PC-9 (cell line): ENCODE data around the gene PARD6B. TPM values are rescaled to one million over a fixed set of nuclear protein-coding genes. Genes with fewer than 3 reads are reported as not detected.

ENCODE experiments used
- BruUV-seq: library from RNA; stranded (reverse); fragments of 400-500 nt; replicated peaks from 2 replicates; lab custom pipeline; 2021; lab: Mats Ljungman, UMichigan
- CTCF ChIA-PET: fragments of 300-600 bp; sonication (Branson Sonifier 250); formaldehyde crosslinking; loops from one replicate; lab custom pipeline; 2022; ENCODE audit warnings: antibody characterized with exemption; lab: Charles Lee
- POLR2A ChIA-PET: fragments of 300-600 bp; sonication (Branson Sonifier 250); formaldehyde crosslinking; loops from one replicate; lab custom pipeline; 2022; ENCODE audit warnings: antibody characterized with exemption; ENCODE audit not compliant: unreplicated experiment; lab: Charles Lee
- DNase-seq, 2 experiments: peaks; one replicate each; pipeline versions ENCODE4 v3.0.0 to v3.0.0-alpha.2; 2015 to 2022; ENCODE audit warnings: mixed read lengths in 1 of 2
- H2AFZ ChIP-seq: fragments of 200-600 bp; sonication (generic); 2 replicates; pipeline ENCODE4 v1.8.1; 2017; ENCODE audit warnings: antibody characterized with exemption
- H3F3A ChIP-seq: fragments of 200-600 bp; sonication (generic); 2 replicates; pipeline ENCODE4 v1.8.1; 2017; ENCODE audit warnings: antibody characterized with exemption, mild to moderate bottlenecking, low read depth; ENCODE audit not compliant: insufficient read depth
- H3K27ac ChIP-seq: fragments of 200-600 bp; sonication (generic); 2 replicates; pipeline ENCODE4 v1.6.1; 2016; ENCODE audit warnings: mixed run types
- H3K27me3 ChIP-seq: fragments of 200-600 bp; sonication (generic); 2 replicates; pipeline ENCODE4 v1.6.1; 2016; ENCODE audit warnings: low read depth, mixed run types; ENCODE audit not compliant: insufficient read depth
- H3K36me3 ChIP-seq: fragments of 200-600 bp; sonication (generic); 2 replicates; pipeline ENCODE4 v1.6.1; 2016; ENCODE audit warnings: low read depth, mixed run types
- H3K4me1 ChIP-seq: fragments of 200-600 bp; sonication (generic); replicated peaks from 2 replicates; pipeline ENCODE4 v1.6.1; 2016; ENCODE audit warnings: mixed run types; ENCODE audit not compliant: insufficient read depth
- H3K4me2 ChIP-seq: fragments of 200-600 bp; sonication (generic); 2 replicates; pipeline ENCODE4 v1.6.1; 2017; ENCODE audit warnings: mixed run types
- H3K4me3 ChIP-seq: fragments of 200-600 bp; sonication (generic); 2 replicates; pipeline ENCODE4 v1.6.1; 2016; ENCODE audit warnings: mixed run types
- H3K79me2 ChIP-seq: fragments of 200-600 bp; sonication (generic); 2 replicates; pipeline ENCODE4 v1.6.1; 2017; ENCODE audit warnings: low read depth, mixed run types
- H3K9me2 ChIP-seq: fragments of 200-600 bp; sonication (generic); 2 replicates; pipeline ENCODE4 v1.8.1; 2017; ENCODE audit warnings: mild to moderate bottlenecking; ENCODE audit not compliant: insufficient read depth
- H3K9me3 ChIP-seq: fragments of 200-600 bp; sonication (generic); 2 replicates; pipeline ENCODE4 v1.8.1; 2016; ENCODE audit warnings: low read depth; ENCODE audit not compliant: insufficient read depth
- H4K20me1 ChIP-seq: fragments of 200-600 bp; sonication (generic); 2 replicates; pipeline ENCODE4 v1.8.1; 2017; ENCODE audit not compliant: insufficient read depth
- CTCF ChIP-seq: fragments of 200-600 bp; sonication (generic); conservative IDR thresholded peaks from 2 replicates; pipeline ENCODE4 v1.6.1; 2017; ENCODE audit warnings: mixed run types, antibody characterized with exemption, mild to moderate bottlenecking, moderate library complexity
- EZH2 ChIP-seq: fragments of 200-600 bp; sonication (generic); IDR thresholded peaks from 2 replicates; pipeline ENCODE4 v1.8.0; 2017; ENCODE audit warnings: antibody characterized with exemption, low read depth
- intact Hi-C: fragments of 100-400 bp; cut with micrococcal nuclease; formaldehyde crosslinking; loops from one replicate; pipeline ENCODE4 v1.10.0; 2022; ENCODE audit not compliant: unreplicated experiment
- total RNA-seq: library from RNA; stranded (reverse); gene quantifications from 2 replicates; pipeline ENCODE4 v1.2.3, GENCODE V29; 2021

Gene PARD6B
- total RNA-seq, 1 experiment from 2014 or later: 52.2 TPM

DNA sequence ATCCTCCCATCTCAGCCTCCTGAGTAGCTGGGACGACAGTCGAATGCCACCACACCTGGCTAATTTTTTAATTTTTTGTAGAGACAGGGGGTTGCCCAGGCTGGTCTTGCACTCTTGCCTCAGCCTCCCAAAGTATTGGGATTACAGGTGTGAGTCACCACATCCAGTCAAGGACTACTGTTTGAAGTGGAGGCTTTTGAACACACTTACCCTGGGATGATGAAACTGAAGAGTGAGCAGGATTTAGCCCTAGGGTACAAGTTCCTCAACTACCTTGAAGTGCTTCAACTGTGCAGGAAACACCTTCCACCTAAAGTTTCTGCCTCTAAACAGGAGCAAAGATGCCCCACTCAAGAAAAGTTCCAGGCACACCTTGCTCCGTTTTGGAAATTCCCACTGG, 15.7 kb upstream of the PARD6B start:
- peaks cover 72% of the 10 kb centered on the region for H3K4me1 ChIP-seq
- CTCF ChIA-PET: interaction anchor here (0.7 kb wide), 1 partner anchor 593 kb away, joined by 11 read pairs; no protein-coding TSS in a partner anchor
- TF ChIP-seq CTCF (no peak), EZH2 (no peak)
- H3K27ac ChIP-seq: peak overlapping the region; percentile 52
- no peaks in the 10 kb centered on the region for H3K36me3 ChIP-seq
- no peaks in the 10 kb centered on the region for H3K27me3 ChIP-seq
- H3K9me2 ChIP-seq: no peaks in the 10 kb centered on the region
- intact Hi-C loops: loop anchor here (10.0 kb wide), 1 partner anchor 49 kb away; no protein-coding TSS in a partner anchor
- H3K4me3 ChIP-seq: no peak overlapping the region
- peaks cover 46% of the 10 kb centered on the region for H3F3A ChIP-seq
- DNase-seq: peak in 1 of 2 experiments; percentile 89
- POLR2A ChIA-PET: no interaction called here
- H3K79me2 ChIP-seq: no peaks in the 10 kb centered on the region
- H2AFZ ChIP-seq: no peak overlapping the region
- no peaks in the 10 kb centered on the region for H3K9me3 ChIP-seq
- H4K20me1 ChIP-seq: no peaks in the 10 kb centered on the region
- peak overlapping the region; percentile 23 for H3K4me2 ChIP-seq
- BruUV-seq: no TSS peak

GRCh38 chr20:50716518-50716917, 14.9 kb upstream of the PARD6B start:
- TF ChIP-seq CTCF (no peak), EZH2 (no peak)
- Histone ChIP-seq H3K27me3 (no peaks in the 10 kb centered on the region), H2AFZ (no peak overlapping the region), H3K9me3 (no peaks in the 10 kb centered on the region), H3K4me3 (no peak overlapping the region), H3K4me1 (peaks cover 64% of the 10 kb centered on the region), H3K27ac (no peak overlapping the region; the same call in 1 of the 2 replicates), H3F3A (peaks cover 46% of the 10 kb centered on the region), H3K4me2 (no peak overlapping the region), H3K36me3 (no peaks in the 10 kb centered on the region), H4K20me1 (no peaks in the 10 kb centered on the region), H3K79me2 (no peaks in the 10 kb centered on the region), H3K9me2 (no peaks in the 10 kb centered on the region)
- no TSS peak for BruUV-seq
- DNase-seq: no peak
- CTCF ChIA-PET: interaction anchor here (1.4 kb wide), 1 partner anchor 11 kb away, joined by 3 read pairs; no protein-coding TSS in a partner anchor
- POLR2A ChIA-PET: no interaction called here
- intact Hi-C loops: loop anchor here (10.0 kb wide), 1 partner anchor 48 kb away; no protein-coding TSS in a partner anchor

DNA sequence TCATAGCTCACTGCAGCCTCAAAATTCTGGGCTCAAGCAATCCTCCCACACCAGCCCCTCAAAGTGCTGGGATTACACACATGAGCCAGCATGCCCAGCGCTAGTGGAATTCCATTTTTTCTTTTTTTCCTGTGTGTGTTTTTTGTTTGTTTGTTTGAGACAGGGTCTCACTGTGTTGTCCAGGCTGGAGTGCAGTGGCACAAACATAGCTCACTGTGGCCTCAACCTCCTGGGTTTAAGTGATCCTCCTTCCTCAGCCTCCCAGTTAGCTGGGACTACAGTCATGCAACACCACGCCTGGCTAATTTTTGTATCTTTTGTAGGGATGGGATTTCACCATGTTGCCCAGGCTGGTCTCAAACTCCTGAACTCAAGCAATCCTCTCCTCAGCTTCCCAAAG, 14.1 kb upstream of the PARD6B start:
- no peaks in the 10 kb centered on the region for H3K36me3 ChIP-seq
- H3K9me2 ChIP-seq: no peaks in the 10 kb centered on the region
- DNase-seq: no peak
- no peak overlapping the region for H3K27ac ChIP-seq
- ChIA-PET CTCF (interaction anchor here (0.5 to 1.4 kb wide), 2 partner anchors 10 to 75 kb away, joined by 3 to 7 read pairs; no protein-coding TSS in a partner anchor), POLR2A (interaction anchor here (1.0 kb wide), 1 partner anchor 12 kb away, joined by 3 read pairs; no protein-coding TSS in a partner anchor)
- no peaks in the 10 kb centered on the region for H3K27me3 ChIP-seq
- no peak overlapping the region for H3K4me3 ChIP-seq
- intact Hi-C loops: loop anchor here (10.0 kb wide), 1 partner anchor 47 kb away; no protein-coding TSS in a partner anchor
- no peak for TF ChIP-seq EZH2
- no peak for TF ChIP-seq CTCF
- peaks cover 56% of the 10 kb centered on the region for H3K4me1 ChIP-seq
- H3K4me2 ChIP-seq: no peak overlapping the region
- H2AFZ ChIP-seq: no peak overlapping the region
- peaks cover 41% of the 10 kb centered on the region for H3F3A ChIP-seq
- H3K79me2 ChIP-seq: no peaks in the 10 kb centered on the region
- no TSS peak for BruUV-seq
- no peaks in the 10 kb centered on the region for H3K9me3 ChIP-seq
- H4K20me1 ChIP-seq: no peaks in the 10 kb centered on the region
